Esophagus squamous epithelium (tissue), 4 donors: ENCODE results near the gene TTC28.

Experiments
- POLR2A ChIP-seq, 4 donors: fragments of 450-650 bp; IDR thresholded peaks; one replicate each; pipeline ENCODE4 v1.6.1; 2017; ENCODE audit warnings: antibody characterized with exemption in 4 of 4, mild to moderate bottlenecking in 4 of 4, moderate library complexity in 3 of 4
- TF ChIP-seq, protein P1 (sequence below), 6 experiments: fragments of 450-650 bp in 4 of 6; fragments of 200-600 bp in 2 of 6; sonication (generic) in 2 of 6; IDR thresholded peaks; one replicate each; pipeline ENCODE4 v1.5.1; 2016 to 2019; ENCODE audit warnings: antibody characterized with exemption in 6 of 6, mild to moderate bottlenecking in 4 of 6, moderate library complexity in 4 of 6

DNA sequence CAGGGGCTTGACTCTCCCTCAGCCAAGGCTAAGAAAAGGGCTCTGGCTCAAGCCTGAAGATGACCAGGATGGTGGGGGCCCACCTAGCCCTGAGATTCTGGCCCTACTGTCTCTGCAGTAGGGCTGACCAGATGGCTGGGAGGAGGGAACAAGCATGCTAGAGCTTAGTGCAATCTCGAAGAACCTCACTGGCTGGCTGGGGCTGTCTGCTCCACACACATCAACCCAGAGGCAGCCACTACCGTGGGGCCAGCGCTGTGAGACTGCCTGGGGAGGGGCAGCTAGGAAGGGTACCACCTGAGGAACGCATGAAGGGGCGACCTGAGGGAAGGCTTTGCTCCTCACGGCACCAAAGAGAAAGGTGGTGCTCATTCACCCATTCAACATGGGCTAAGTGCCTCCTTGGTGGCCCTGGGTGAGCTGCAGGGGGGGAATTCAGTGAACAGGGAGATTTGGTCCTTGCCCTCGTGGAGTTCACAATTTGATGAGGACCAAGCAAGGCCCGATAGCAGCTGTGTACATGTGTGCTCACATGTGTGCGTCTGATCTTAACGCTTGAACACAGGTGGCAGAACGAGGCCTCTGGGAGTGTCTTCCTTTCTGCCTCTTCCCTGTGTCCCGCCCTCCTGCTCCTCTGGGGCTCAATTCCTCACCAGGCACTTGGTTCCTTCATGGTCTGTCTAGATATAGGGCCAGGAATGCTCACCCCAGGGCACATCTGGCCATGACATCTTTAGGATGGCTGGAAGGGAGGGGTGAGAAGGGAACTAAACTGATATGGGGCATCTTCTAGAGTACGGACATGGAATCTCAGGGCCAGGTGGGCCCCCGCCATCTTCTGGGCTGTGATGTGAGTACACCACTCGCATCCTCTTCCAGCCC, 658.3 kb downstream of the TTC28 start:
- TF ChIP-seq, protein P1, sequence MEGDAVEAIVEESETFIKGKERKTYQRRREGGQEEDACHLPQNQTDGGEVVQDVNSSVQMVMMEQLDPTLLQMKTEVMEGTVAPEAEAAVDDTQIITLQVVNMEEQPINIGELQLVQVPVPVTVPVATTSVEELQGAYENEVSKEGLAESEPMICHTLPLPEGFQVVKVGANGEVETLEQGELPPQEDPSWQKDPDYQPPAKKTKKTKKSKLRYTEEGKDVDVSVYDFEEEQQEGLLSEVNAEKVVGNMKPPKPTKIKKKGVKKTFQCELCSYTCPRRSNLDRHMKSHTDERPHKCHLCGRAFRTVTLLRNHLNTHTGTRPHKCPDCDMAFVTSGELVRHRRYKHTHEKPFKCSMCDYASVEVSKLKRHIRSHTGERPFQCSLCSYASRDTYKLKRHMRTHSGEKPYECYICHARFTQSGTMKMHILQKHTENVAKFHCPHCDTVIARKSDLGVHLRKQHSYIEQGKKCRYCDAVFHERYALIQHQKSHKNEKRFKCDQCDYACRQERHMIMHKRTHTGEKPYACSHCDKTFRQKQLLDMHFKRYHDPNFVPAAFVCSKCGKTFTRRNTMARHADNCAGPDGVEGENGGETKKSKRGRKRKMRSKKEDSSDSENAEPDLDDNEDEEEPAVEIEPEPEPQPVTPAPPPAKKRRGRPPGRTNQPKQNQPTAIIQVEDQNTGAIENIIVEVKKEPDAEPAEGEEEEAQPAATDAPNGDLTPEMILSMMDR (IDR thresholded peaks at IDR 0.05): no peak
- TF ChIP-seq POLR2A (IDR thresholded peaks at IDR 0.05): no peak
